ENCODE results near the gene CTBP1. TPM values are rescaled to one million over a fixed set of nuclear protein-coding genes. Genes with fewer than 3 reads are reported as not detected.

CTBP1 gene
- total and polyA plus RNA-seq, 2 of the 8 experiments (the other 6 are each of a cell fraction or from before 2014, with no cell fraction given) = 128 to 185 TPM

- peaks cover 3 to 13% of the 10 kb centered on the region in 2 experiments; a peak in 2 of 4 replicates for H3K79me2 ChIP-seq (ENCODE audit: control insufficient read depth in 1 of 2, insufficient read depth in 2 of 2, low read length in 2 of 2)
- no peak overlapping the region for H3K4me2 ChIP-seq (ENCODE audit: insufficient read depth in 1 of 2, low read depth in 2 of 2, low read length in 2 of 2)
- DNase-seq (ENCODE audit: low read depth in 1 of 2, low spot score in 2 of 2) (no peak), FAIRE-seq (no peak)
- H4K5ac ChIP-seq (ENCODE audit: insufficient read length, low read depth, low read length) = no peak overlapping the region
- no peak overlapping the region for H3K14ac ChIP-seq (ENCODE audit: insufficient read length)
- no peak overlapping the region for H3K4ac ChIP-seq (replicated peaks; ENCODE audit: insufficient read length, low read depth, low read length)
- no peak overlapping the region for H3K23ac ChIP-seq (ENCODE audit: insufficient read length)
- H3K18ac ChIP-seq (ENCODE audit: extremely low read depth, low read length) = no peak overlapping the region
- H3K23me2 ChIP-seq (ENCODE audit: low read depth, low read length) = no peaks in the 10 kb centered on the region
- H4K20me1 ChIP-seq (replicated peaks in 1 of 2; ENCODE audit: control insufficient read depth in 1 of 2, insufficient read depth in 2 of 2, low read length in 2 of 2) = peaks cover 1 to 12% of the 10 kb centered on the region in 2 experiments
- no peaks in the 10 kb centered on the region for H3K4me1 ChIP-seq (replicated peaks in 1 of 4; ENCODE audit: control insufficient read depth in 3 of 4, insufficient read depth in 4 of 4, low read length in 3 of 4)
- no peak overlapping the region for H4K91ac ChIP-seq (replicated peaks; ENCODE audit: insufficient read length, low read length)
- H3K27ac ChIP-seq (ENCODE audit: low read depth, low read length) = no peak overlapping the region
- H3K56ac ChIP-seq (replicated peaks; ENCODE audit: insufficient read length, low read depth, low read length) = no peak overlapping the region
- no peak overlapping the region for H2BK5ac ChIP-seq (ENCODE audit: low read depth, low read length)
- H2AK5ac ChIP-seq (ENCODE audit: low read depth, low read length) = no peak overlapping the region
- 92% methylated on average over 34 of the region's 35 CpGs; no CpG with 5 or more reads in 1 of the 2 experiments for WGBS, 2 experiments (ENCODE audit: extremely low coverage in 1 of 2, insufficient coverage in 1 of 2, insufficient read length in 1 of 2, insufficient replicate concordance in 2 of 2, low coverage in 1 of 2, low lambda C conversion rate in 2 of 2, missing lambda C conversion rate in 1 of 2)
- H3K36me3 ChIP-seq (ENCODE audit: control insufficient read depth in 2 of 4, insufficient read depth in 4 of 4, low read length in 3 of 4) = peaks cover 2 to 57% (median 19%) of the 10 kb centered on the region in 4 experiments; a peak in 7 of 8 replicates
- no peak overlapping the region for H3K4me3 ChIP-seq (ENCODE audit: extremely low read depth in 1 of 4, insufficient read depth in 2 of 4, low read depth in 3 of 4, low read length in 4 of 4)
- H3K9me3 ChIP-seq (ENCODE audit: insufficient read depth in 2 of 2, low read depth in 1 of 2, low read length in 1 of 2) = no peaks in the 10 kb centered on the region
- H2AFZ ChIP-seq (ENCODE audit: low read length) = no peak overlapping the region
- no peak overlapping the region for H2BK120ac ChIP-seq (replicated peaks; ENCODE audit: low read depth, low read length)
- H2BK12ac ChIP-seq (ENCODE audit: low read depth, low read length) = no peak overlapping the region
- H2BK15ac ChIP-seq (ENCODE audit: low read length) = no peak overlapping the region
- CTCF ChIA-PET (ENCODE audit: partially characterized antibody) = interaction anchor here (0.8 to 3.5 kb wide), 2 partner anchors 33 to 120 kb away, joined by 4 to 11 read pairs; no protein-coding TSS in a partner anchor
- H3K79me1 ChIP-seq (ENCODE audit: low read depth, low read length) = peaks cover 7% of the 10 kb centered on the region; the same call in 1 of the 2 replicates
- POLR2A ChIA-PET (ENCODE audit: partially characterized antibody) = interaction anchor here (1.1 to 1.3 kb wide), 3 partner anchors 9 to 12 kb away, joined by 3 to 6 read pairs (median 4); no protein-coding TSS in a partner anchor
- H3K9ac ChIP-seq (replicated peaks in 1 of 4; ENCODE audit: extremely low read depth in 1 of 4, low read depth in 3 of 4, low read length in 3 of 4) = no peak overlapping the region; a peak in 1 of 7 replicates
- H3K27me3 ChIP-seq (replicated peaks in 1 of 4; ENCODE audit: control insufficient read depth in 3 of 4, extremely low read depth in 1 of 4, insufficient read depth in 3 of 4, low read length in 3 of 4) = no peaks in the 10 kb centered on the region
- H4K8ac ChIP-seq (ENCODE audit: extremely low read depth, insufficient read depth, low read length) = no peak overlapping the region; the same call in 1 of the 2 replicates
- no peak overlapping the region for H2BK20ac ChIP-seq (ENCODE audit: low read length)
- TF ChIP-seq SP2 (IDR thresholded peaks at IDR 0.05; ENCODE audit: low read length) = no peak
- TF ChIP-seq SRF (IDR thresholded peaks at IDR 0.05; ENCODE audit: low read depth, low read length) = no peak
- TF ChIP-seq BACH1 (IDR thresholded peaks at IDR 0.05; ENCODE audit: low read length) = no peak
- TF ChIP-seq JUN (IDR thresholded peaks at IDR 0.05; ENCODE audit: low read depth, low read length) = no peak
- TF ChIP-seq CTCF (IDR thresholded peaks at IDR 0.05; ENCODE audit: control extremely low read depth in 1 of 3, insufficient read depth in 1 of 3, low read depth in 1 of 3, low read length in 3 of 3) = no peak
- no peak for TF ChIP-seq ATF3 (IDR thresholded peaks at IDR 0.05; ENCODE audit: insufficient read depth, low read depth, low read length)
- TF ChIP-seq CREB1 (IDR thresholded peaks at IDR 0.05) = no peak
- no peak for TF ChIP-seq EZH2 (IDR thresholded peaks at IDR 0.05; ENCODE audit: low read depth, low read length, severe bottlenecking)
- TF ChIP-seq KDM1A (IDR thresholded peaks at IDR 0.05; ENCODE audit: borderline replicate concordance, low read length) = no peak
- no peak for TF ChIP-seq EGR1 (IDR thresholded peaks at IDR 0.05; ENCODE audit: borderline replicate concordance, low read depth, low read length)
Measured at GRCh38 chr4:1235381-1236102, 13.4 kb downstream of the CTBP1 start.
